ENCODE results near the gene GLYR1. TPM values are rescaled to one million over a fixed set of nuclear protein-coding genes. Genes with fewer than 3 reads are reported as not detected.

The GLYR1 gene
- polyA plus RNA-seq, 1 donor (not counting 4 experiments of a cell fraction or from before 2014, with no cell fraction given), result 42.6 TPM

- DNase-seq (ENCODE audit: low read depth, low spot score) (no peak), FAIRE-seq (no peak)
- dilution Hi-C loops (cut with MboI; ENCODE audit: extremely low pct_ligation_motif_present, low sequenced_read_pairs), result no loop called here
- H3K9ac ChIP-seq (ENCODE audit: control insufficient read depth, extremely low read depth, insufficient read depth, low read length), result no peak overlapping the region
- no peaks in the 10 kb centered on the region for H4K20me1 ChIP-seq (ENCODE audit: control insufficient read depth, extremely low read depth, insufficient read depth, low read length)
- H3K27me3 ChIP-seq (ENCODE audit: control insufficient read depth, extremely low read depth, insufficient read depth, low read length), result no peaks in the 10 kb centered on the region
- no peak for TF ChIP-seq EZH2 (IDR thresholded peaks at IDR 0.05; ENCODE audit: low read length)
- TF ChIP-seq, protein P1, sequence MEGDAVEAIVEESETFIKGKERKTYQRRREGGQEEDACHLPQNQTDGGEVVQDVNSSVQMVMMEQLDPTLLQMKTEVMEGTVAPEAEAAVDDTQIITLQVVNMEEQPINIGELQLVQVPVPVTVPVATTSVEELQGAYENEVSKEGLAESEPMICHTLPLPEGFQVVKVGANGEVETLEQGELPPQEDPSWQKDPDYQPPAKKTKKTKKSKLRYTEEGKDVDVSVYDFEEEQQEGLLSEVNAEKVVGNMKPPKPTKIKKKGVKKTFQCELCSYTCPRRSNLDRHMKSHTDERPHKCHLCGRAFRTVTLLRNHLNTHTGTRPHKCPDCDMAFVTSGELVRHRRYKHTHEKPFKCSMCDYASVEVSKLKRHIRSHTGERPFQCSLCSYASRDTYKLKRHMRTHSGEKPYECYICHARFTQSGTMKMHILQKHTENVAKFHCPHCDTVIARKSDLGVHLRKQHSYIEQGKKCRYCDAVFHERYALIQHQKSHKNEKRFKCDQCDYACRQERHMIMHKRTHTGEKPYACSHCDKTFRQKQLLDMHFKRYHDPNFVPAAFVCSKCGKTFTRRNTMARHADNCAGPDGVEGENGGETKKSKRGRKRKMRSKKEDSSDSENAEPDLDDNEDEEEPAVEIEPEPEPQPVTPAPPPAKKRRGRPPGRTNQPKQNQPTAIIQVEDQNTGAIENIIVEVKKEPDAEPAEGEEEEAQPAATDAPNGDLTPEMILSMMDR (optimal IDR thresholded peaks at IDR 0.05 in 1 of 3, IDR thresholded peaks at IDR 0.05 in 1 of 3, conservative IDR thresholded peaks at IDR 0.05 in 1 of 3; ENCODE audit: extremely low read depth in 1 of 3, insufficient read depth in 2 of 3, low read length in 3 of 3), result no peak
- no peaks in the 10 kb centered on the region for H3K79me2 ChIP-seq (ENCODE audit: control insufficient read depth, insufficient read depth, low read length)
- no peak overlapping the region for H3K4me2 ChIP-seq (ENCODE audit: control insufficient read depth, extremely low read depth, insufficient read depth, low read depth, low read length)
- H3K9me3 ChIP-seq (ENCODE audit: control insufficient read depth, low read depth, low read length), result no peaks in the 10 kb centered on the region
- H3K4me3 ChIP-seq (ENCODE audit: control insufficient read depth in 2 of 3, extremely low read depth in 1 of 3, insufficient read depth in 2 of 3, low read depth in 1 of 3, low read length in 3 of 3), result no peak overlapping the region
- no peak overlapping the region for H2AFZ ChIP-seq (ENCODE audit: control insufficient read depth, low read length)
- H3K36me3 ChIP-seq (ENCODE audit: control insufficient read depth in 2 of 2, extremely low read depth in 1 of 2, insufficient read depth in 2 of 2, low read length in 2 of 2), result peaks cover 0 to 8% of the 10 kb centered on the region in 2 experiments
- H3K9me1 ChIP-seq (ENCODE audit: control insufficient read depth, extremely low read depth, insufficient read depth, low read length), result no peaks in the 10 kb centered on the region
- H3K27ac ChIP-seq (ENCODE audit: control insufficient read depth, insufficient read depth, low read length), result no peak overlapping the region
- peaks cover 19% of the 10 kb centered on the region for H3K4me1 ChIP-seq (ENCODE audit: control insufficient read depth, extremely low read depth, insufficient read depth, low read length)
Observed at GRCh38 chr16:4797805-4798252, 49.3 kb downstream of the GLYR1 start.

DNA sequence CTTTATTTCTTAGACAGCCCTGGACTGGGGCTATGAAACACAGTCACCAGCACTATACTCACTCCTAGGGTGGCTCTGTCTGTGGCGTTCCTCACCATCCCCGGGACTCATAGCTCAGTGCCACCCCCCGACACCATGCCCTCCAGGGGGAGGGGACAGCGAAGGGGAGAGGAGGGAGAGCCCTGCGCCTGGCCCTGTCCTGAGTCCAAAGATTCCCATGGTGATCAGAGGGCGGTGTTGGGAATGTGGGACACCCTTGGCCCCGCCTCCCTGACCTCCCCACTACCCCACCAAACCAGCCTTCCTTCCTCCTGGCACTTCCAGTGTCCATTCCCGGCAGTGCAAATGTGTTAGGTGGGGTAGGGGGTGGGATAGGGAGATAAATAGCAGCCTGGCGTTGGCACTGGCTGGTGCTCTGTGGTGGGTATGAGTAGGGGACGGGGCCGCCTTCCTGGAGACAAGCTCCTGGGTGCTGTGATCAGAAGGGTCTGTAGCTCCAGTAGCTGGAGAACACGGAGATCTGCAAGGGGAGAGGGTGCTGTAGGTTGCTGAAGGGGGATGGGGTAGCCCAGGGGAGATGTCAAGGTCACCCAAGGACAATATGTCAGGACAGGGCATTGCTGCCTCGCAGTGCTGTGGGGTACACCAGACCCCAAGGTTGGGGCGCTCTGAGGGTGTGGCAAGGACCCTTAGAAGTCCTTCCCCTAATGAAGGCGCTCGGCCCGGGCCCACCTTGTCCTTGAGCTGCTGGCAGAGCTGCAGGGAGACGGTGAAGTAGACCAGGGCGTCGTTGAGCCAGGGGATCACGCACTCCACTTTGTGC is 49.9 kb downstream of the GLYR1 start:
- Histone ChIP-seq H3K9me3 (ENCODE audit: control insufficient read depth, low read depth, low read length) (no peaks in the 10 kb centered on the region), H3K27me3 (ENCODE audit: control insufficient read depth, extremely low read depth, insufficient read depth, low read length) (no peaks in the 10 kb centered on the region), H3K4me1 (ENCODE audit: control insufficient read depth, extremely low read depth, insufficient read depth, low read length) (peaks cover 19% of the 10 kb centered on the region), H4K20me1 (ENCODE audit: control insufficient read depth, extremely low read depth, insufficient read depth, low read length) (no peaks in the 10 kb centered on the region), H3K9me1 (ENCODE audit: control insufficient read depth, extremely low read depth, insufficient read depth, low read length) (no peaks in the 10 kb centered on the region), H3K36me3 (ENCODE audit: control insufficient read depth in 2 of 2, extremely low read depth in 1 of 2, insufficient read depth in 2 of 2, low read length in 2 of 2) (peaks cover 0 to 8% of the 10 kb centered on the region in 2 experiments), H2AFZ (ENCODE audit: control insufficient read depth, low read length) (no peak overlapping the region), H3K27ac (ENCODE audit: control insufficient read depth, insufficient read depth, low read length) (no peak overlapping the region), H3K4me2 (ENCODE audit: control insufficient read depth, extremely low read depth, insufficient read depth, low read depth, low read length) (no peak overlapping the region), H3K9ac (ENCODE audit: control insufficient read depth, extremely low read depth, insufficient read depth, low read length) (no peak overlapping the region), H3K4me3 (ENCODE audit: control insufficient read depth in 2 of 3, extremely low read depth in 1 of 3, insufficient read depth in 2 of 3, low read depth in 1 of 3, low read length in 3 of 3) (no peak overlapping the region), H3K79me2 (ENCODE audit: control insufficient read depth, insufficient read depth, low read length) (no peaks in the 10 kb centered on the region)
- dilution Hi-C loops (cut with MboI; ENCODE audit: extremely low pct_ligation_motif_present, low sequenced_read_pairs), result no loop called here
- DNase-seq (ENCODE audit: low read depth, low spot score), result no peak
- FAIRE-seq, result no peak
- TF ChIP-seq, protein P1 (optimal IDR thresholded peaks at IDR 0.05 in 1 of 3, IDR thresholded peaks at IDR 0.05 in 1 of 3, conservative IDR thresholded peaks at IDR 0.05 in 1 of 3; ENCODE audit: extremely low read depth in 1 of 3, insufficient read depth in 2 of 3, low read length in 3 of 3), result no peak
- no peak for TF ChIP-seq EZH2 (IDR thresholded peaks at IDR 0.05; ENCODE audit: low read length)
